Stimulated activated CD4-positive, alpha-beta T cell treated with anti-CD3 and anti-CD28 coated beads, Interleukin-4, amount 100 ng/mL, for 1 hour (primary cell): ENCODE measurements around the gene PRXL2A.
"Not testable (repeated sequence)": the region's sequence is repeated elsewhere in the genome, so short reads cannot be mapped to it uniquely, and the experiment has no call there.

Experiments used
- DNase-seq: peaks from one replicate; pipeline ENCODE4 v3.0.0-alpha.2; 2020

The PRXL2A gene

DNA sequence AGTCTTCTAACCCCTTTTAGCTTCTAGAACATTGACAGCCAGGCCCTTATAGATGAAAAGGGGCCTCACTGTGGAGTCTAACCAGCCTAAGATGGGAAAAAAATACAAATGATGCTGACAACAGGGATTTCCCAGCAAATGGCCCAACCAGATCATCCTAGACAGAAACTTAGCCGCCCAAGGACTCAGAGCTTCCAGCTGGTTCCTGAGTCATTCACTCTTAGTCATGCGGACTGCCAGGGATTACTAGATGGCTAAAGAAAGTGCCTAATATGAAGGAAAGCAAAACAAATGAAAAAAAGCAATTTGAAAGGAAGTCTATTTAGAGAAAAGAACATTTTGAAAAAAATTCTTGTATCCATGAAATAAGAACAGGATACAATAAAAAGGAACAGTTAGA is 69.5 kb downstream of the PRXL2A start:
- DNase-seq, result no peak

GRCh38 chr10:80480373-80480772 is 72.0 kb downstream of the PRXL2A start:
- not testable (repeated sequence) for DNase-seq

DNA sequence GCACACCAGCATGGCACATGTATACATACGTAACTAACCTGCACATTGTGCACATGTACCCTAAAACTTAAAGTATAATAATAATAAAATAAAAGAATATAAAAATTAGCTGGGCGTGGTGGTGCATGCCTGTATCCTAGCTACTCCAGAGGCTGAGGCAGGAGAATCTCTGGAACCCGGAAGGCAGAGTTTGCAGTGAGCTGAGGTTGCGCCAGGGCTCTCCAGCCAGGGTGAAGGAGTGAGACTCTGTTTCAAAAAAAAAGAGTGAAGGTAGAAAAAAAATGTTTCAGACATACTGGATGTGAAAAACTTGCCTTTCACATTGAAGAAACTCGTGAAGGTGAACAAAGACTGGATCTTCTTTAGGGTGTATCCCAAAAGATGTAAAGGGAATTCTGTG is 72.5 kb downstream of the PRXL2A start:
- no peak for DNase-seq

DNA sequence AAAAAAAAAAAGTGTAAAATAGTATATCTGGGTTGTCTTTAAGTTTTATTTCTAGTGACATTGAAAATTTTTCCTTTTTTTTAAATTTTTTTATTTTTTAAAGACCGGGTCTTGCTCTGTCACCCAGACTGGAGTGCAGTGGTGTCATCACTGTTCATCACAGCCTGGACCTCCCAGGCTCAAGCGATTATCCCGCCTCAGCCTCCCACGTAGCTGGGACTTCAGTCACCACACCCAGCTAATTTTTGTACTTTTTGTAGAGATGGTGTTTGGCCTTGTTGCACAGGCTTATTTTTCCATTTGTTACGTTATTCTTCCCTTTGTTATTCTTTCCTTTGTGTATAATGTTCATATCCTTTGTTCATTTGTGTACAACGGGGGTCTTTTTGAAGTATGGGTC is 75.9 kb downstream of the PRXL2A start:
- DNase-seq, result no peak

DNA sequence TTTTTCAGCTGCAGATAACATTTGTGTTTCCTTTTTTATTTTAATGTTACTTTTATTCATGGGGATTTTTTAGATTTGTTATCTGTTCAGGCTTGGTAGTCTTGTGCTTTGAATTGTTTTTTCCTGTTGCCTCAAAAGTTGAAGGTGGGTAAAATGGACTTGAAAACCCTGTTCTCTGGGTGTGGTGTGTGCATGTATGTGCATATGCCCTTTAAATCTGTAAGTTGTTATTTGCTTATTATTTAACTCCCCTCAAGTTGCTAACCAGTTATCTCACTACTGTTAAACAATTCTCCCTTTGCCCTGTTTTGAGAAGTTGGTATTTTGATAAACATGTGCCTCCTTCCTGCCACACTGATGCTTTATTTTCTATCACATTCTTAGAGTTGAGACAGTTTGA is 76.3 kb downstream of the PRXL2A start:
- no peak for DNase-seq

- no peak for DNase-seq
Observed at GRCh38 chr10:80485076-80485945, 77.0 kb downstream of the PRXL2A start.

GRCh38 chr10:80485946-80486764 is 77.8 kb downstream of the PRXL2A start:
- no peak for DNase-seq
